Brain pericyte (primary cell): Measurements from ENCODE around the gene MS4A10.
"Not testable (repeated sequence)": the region's sequence is repeated elsewhere in the genome, so short reads cannot be mapped to it uniquely, and the experiment has no call there.

Source experiments
- DNase-seq: peaks from one replicate; pipeline ENCODE4 v3.0.0-alpha.2; 2012; ENCODE audit warnings: low read depth, low spot score

MS4A10 gene

DNA sequence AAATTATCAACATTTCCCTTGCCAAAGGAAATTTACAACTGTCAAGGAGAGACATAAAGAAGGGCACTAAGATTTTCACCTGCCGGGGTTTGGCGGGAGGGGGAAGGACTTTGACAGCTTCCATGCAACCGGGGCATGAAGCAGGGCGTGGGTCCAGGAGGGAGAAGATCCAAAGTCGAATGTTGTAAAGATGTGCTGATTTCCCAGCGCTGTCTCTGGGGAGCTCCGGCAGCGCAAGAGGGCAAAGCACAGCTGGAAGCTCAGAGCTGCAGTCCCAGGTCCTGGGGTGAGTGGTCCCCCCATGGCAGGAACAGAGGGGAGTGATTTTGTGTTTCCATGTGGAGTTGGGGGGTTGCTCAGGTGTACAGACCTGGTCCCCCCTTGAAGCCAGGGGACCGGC is at the start of gene MS4A10:
MS4A10 (plus strand) TSS at position 198 of the 400 bp plus-strand sequence. CDS start 5,003 bp downstream, outside the sequence.
- DNase-seq, result no peak

DNA sequence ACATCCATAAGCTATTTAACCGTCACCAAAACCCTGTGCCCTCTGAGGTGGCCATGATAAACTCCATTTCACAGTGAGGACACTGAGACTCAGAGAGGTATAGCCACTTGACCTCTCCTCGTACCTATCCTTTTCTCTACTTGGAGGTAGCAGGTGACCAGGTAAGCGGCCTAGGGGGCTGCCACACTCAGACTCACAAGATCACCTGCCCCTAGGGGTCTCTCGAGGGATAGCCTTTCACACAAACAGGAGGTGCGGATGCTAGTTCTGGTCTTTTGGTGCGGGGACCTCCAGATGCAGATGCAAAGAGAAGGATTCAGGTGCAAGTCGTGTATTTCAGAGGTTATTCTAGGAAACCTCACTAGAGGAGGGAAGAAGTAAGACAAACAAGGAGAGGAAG is 46.0 kb upstream of the MS4A10 start:
- no peak for DNase-seq

DNA sequence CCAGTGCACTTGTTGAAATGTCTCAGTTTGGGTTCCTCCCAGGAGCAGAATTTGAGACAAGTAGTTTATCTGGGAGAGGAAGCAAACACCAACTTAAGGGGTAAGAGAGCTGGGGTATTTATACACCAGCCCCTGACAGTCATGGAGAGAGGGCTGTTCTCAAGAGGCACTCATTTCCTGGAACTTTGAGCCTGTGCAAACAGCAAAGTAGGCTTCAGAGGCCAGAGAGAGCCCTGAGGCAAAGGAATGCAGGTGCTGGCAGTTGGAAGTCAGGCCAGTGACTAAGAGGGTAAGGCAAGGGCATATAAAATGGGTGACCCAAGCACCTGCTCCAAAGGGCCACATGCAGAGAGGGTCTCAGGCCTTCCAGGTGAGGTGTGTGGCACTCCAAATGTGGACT is 44.6 kb upstream of the MS4A10 start:
- DNase-seq, result no peak

DNA sequence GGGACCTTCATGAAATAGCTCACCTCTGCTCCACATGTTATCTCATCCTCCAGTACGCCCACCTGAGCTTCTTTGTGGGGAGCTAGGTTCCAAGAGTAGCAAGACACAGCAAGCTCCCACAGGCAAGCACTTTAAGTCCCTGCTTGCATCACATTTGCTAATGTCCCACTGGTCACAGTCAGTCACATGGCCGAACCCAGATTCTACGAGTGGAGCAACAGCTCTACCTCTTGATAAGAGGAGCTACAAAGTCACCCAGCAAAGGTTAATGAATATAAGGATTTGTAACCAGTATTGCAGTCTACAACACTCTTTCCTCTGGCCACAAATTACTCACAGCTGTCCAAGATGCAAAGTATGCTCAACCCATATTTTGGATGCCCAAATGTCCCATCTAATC is 43.7 kb upstream of the MS4A10 start:
- no peak for DNase-seq

DNA sequence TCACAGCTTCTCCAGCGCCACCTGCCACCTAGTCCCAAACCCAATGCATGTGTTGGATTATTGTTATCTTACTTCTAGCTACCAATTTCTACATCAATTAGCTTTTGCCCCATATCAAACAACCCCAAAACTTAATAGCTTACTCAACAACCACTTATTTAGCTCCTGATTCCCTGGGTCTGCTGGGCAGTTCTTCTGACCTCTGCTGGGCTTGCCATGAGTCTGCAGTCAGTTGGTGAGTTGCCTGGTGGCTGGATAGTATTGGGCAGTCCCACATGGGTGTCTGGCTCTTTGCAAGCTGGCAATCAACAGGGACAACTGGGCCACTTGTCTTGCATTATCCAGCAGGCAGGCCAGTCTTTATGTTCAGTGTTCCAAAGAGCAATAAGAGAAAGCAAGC is 42.1 kb upstream of the MS4A10 start:
- DNase-seq, result no peak

DNA sequence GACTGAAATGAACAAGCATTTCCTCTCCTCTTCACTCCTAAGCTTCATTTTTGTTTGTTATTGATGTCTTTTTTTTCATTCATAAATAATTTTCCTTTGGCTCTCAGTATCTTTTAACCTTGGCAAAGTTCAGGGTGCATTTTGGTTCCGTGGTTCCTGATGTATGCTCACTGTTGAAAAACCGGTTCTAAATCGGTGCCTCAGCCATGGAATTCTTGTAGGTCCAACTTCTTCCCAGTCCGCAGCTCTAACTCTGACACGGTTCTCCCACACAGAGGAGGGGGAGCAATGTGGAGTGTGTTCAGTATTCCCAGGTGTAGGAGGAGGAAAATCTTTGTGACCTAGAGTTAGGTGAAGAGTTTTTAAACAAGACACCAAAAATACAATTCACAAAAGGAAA is 41.0 kb upstream of the MS4A10 start:
- no peak for DNase-seq

DNA sequence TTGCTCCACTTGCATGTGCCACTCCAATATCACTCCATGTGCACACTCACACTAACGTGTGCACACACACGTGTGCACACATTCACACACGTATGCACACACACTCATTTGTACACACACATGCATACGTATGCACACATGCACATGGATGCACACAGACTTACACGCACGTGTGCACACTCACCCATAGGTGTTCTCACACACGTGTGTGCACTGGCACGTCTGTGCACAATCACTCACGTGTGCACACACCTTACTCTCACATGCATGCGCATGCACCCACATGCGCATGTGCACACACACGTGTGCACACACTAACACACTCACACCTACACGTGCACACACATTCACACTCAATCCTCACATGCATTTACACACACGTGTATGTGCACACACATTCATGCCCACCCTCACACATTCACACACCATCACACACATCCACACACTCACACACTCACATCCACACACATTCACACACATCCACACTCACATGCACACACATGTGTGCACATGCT is 37.7 kb upstream of the MS4A10 start:
- no peak for DNase-seq

DNA sequence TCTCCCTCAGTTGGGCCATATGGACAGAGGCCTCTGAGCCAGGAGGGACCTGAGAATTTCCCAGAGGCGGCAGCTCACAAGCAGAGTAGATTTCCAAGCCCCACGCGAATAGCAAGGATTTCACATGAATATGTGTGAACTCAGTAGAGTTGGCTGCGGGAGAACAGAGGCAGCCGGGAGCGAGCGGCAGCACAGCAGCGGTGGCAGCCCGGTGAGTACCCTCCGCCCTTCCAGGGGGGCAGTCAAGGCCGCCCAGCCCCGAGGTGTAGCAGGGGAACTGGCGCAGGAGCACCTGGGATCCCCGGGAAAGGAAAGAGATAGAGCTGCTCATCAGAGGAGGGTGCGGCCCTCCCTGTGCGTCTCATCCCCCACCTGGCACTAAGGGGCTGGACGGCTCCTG is 36.9 kb upstream of the MS4A10 start:
- DNase-seq, result no peak

DNA sequence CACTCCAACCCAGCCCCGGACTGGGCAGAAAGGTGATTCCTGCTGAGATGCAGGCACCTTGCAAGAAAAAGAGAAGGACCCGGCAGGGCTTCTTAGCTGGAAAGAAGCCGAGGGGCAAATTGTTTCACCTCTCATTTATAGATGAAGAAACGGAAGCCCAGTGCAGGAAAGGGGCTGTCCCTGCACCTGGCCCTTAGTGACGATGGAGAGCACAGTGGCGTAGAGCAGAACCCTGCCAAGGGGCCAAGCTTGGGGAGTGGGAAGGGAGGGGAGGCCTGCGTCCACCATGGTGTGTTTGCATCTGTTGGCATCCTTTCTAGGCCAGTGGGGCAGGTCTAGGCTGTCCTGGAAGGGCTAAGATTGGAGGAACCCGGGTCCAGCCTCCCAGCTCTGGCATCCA is 36.3 kb upstream of the MS4A10 start:
- DNase-seq, result no peak

DNA sequence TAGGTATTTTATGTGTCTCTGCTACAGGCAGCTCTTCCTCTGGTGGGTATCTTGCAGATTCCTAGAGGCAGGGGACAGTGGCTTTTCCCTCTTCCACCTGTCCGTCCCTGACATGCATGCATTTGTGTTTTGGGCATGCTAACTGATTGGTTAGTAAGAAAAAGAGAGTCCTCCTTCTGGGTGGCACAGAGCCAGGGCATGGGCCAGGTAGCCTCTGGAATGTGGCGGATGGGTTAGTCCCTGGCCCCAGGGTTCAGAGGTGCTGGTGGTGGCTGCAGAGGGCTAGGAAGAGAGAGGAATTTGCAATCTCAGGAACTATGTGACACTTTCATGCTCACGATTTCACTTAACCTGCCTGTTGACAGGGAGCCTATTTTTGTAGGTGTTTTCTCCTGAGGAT is 34.2 kb upstream of the MS4A10 start:
- no peak for DNase-seq

DNA sequence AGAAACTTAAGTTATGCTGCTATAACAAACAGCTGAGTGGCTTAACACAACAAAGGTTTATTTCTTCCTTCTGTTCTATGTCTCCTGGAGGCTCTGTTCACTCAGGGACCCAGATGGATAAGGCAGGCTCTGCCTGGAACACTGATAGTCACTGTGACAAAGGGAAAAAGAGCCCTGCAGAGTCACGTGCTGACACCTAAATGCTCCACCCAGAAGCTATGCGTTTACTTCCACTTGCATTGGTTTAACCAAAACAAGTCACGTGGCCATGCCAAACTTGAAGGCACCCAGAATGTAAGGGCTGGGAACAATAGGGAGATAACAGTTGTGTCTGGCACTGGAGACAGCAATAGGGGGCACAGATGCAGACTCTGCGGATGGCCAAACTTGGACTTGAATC is 31.8 kb upstream of the MS4A10 start:
- DNase-seq, result no peak

DNA sequence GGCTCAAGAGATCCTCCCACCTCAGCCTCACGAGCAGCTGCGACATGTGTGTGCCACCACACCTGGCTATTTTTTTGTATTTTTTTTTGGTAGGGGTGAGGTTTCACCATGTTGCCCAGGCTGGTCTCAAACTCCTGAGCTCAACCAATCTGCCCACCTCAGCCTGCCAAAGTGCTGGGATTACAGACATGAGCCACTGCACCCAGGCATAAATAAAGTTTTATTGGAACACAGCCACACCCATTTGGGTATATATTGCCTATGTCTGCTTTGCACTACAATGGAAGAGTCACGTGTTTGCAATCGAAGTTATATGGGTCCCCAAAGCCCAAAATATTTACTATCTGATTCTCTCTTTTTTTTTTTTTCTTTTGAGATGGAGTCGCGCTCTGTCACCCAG is 30.2 kb upstream of the MS4A10 start:
- no peak for DNase-seq

DNA sequence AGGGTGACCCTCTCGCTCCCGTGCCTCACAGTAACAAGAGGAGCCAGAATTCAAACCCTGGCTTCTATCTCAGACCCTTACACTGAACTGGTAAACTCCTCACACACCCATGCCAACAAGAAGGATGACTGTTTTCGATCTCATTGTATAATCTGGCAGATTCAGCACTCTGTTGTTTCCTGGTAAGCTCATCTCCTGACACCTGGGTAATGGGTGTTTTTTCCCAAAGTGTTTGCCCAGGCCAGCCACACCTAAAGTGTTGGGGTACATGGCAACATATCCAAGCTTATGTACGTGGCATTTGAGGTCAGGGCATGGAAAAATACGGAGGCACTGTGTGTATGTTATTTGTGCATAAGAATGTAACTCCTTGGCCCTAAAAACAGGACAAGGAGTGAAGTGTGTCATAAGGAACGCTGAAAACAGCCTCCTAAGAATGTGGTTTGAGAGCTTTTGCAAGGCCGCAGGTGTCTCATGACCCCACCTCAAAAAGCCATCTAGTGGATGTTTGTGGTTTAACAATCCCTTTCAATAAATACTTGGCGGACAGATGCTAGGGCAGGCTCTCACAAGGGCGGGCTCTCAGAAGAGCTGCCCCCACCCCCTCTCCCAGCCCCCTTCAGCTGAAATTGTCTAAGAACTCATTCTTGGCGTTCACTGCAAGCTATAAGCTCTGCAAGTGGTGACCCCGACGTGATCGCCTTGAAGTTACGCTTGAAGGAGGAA is 28.7 kb upstream of the MS4A10 start, which contains the start of gene MS4A15:
MS4A15 (plus strand) TSS at position 561 of the 726 bp plus-strand sequence. CDS start 6,867 bp downstream, outside the sequence.
- DNase-seq, result no peak

DNA sequence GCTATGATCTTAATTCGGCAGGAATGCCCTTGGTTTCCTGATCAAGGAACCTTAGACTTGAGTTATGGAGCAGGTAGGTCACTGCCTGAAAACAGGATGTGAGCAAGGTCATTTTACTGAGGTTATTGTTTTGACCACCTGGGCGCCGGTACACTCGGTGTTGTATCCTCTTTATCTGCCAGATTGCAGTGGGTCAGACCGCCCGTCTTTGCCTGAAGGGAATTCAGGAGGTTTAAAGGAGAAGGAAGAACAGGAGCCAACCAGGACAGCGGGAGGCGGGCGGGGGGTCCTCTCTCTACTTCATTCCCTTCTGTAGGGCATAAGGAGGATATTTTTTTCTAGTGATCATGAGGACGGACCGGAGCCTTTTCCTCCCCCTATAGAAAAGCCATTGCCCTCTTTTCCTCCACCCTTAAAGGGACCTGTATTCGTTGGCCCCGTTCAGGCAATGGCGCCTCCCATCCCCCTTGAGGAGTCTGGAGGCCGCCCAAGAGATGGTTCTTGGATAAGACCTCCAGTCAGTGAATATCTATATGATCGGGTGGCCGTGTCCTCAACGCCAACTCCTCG is 27.8 kb upstream of the MS4A10 start:
- no peak for DNase-seq

DNA sequence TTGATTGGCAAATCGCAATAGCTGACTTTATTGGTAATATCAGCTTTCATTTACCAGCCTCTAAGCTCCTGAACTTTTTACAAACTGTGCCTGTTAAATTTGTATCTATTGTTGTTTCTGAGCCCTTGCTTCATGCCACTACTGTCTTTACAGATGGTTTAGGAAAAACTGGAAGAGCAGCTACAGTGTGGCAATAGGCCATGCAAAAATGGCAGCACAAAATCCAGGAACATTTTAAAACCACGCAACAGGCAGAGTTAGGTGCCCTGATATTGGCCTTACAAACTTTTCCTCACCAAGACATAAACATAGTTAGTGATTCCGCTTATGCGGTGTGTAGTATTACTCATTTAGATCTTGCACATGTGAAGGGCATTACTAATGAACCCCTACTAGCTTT is 26.5 kb upstream of the MS4A10 start:
- not testable (repeated sequence) for DNase-seq

DNA sequence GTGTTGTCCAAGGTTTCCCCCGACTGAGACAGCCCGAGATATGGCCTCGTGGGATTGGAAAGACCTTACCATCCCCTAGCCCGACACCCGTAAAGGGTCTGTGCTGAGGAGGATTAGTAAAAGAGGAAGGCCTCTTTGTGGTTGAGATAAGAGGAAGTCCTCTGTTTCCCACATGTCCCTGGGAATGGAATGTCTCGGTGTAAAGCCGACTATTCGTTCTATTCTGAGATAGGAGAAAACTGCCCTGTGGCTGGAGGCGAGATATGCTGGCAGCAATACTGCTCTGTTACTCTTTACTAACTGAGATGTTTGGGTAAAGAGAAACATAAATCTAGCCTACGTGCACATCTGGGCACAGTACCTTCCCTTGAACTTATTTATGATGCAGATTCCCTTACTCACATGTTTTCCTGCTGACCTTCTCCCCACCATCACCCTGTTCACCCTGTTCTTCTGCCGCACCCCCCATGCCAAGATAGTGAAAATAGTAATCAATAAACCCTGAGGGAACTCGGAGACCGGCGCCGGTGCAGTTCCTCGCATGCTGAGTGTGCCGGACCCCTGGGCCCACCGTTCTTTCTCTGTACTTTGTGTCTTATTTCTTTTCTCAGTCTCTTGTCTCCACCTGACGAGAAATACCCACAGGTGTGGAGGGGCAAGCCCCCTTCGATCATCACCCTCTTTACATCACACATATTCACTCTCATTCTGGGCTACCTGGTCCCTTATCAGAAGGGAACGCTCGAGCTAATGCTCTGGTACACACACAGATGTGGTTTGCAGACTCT is 25.5 kb upstream of the MS4A10 start:
- DNase-seq, result not testable (repeated sequence)

DNA sequence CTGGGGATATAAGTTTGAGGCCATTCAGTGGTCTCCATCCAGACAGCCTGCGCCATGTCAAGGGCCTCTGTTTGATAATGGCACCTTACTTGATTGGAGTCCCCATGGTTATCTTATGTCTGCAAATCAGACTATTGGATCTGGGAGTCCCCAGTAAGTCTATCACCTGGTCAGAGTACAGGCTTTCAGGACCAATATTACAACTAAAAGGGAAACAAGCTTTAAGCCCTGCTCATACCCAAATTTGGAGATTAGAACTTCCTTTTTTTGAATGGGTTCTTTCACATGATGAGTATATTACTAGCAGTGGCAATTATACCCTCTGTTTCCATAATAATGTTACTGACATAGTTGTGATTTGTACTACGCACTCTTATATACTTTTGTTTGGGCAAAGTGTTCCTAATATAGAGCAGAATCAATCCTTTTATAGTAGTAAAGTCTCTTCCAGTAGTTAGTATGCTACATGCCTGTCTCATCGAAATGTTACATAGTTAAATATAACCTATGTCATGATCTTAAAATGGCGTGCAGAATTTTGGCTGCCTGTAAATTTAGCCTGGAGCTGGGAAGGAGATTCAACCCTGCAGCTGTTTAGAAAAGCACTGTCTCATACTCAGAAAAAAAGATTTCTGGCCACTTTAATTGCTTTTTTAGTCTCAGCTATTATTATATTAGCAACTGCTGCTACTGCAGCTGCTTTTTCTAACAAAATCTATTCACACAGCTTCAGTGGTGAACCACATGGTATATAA is 23.5 kb upstream of the MS4A10 start:
- DNase-seq, result no peak

DNA sequence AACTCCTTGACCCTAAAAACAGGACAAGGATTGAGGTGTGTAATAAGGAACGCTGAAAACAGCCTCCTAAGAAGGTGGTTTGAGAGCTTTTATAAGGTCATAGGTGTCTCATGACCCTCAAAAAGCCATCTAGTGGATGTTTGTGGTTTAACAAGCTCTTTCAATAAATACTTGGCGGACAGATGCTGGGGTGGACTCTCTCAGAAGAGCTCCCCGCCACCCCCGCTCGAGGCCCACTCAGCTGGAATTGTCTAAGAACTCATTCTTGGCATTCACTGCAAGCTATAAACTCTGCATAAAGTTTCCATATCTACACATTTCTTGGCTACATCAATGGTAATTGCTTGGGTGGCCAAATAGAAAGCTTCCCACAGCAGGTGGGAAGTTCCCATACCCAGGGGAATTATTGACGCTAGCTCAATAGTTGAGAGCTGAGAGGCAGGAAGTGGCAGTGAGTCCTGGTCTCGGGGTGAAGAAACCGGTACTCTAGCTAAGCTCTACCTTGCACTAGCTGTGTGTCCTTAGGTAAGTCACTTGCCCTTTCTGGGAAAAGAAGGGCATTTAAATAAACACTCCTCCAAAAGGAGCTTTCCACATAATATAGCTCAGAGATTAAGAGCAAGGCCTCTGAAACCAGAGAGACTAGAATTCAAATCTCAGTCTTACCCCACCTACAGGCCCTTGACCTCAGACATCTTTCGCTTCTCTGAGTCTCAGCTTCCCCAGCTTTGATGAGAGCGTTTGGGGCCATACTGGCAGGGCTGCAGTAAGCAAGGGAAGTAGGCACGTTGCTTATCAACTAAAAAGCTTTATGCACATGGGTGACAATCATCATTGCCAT is 22.1 kb upstream of the MS4A10 start:
- DNase-seq, result no peak

DNA sequence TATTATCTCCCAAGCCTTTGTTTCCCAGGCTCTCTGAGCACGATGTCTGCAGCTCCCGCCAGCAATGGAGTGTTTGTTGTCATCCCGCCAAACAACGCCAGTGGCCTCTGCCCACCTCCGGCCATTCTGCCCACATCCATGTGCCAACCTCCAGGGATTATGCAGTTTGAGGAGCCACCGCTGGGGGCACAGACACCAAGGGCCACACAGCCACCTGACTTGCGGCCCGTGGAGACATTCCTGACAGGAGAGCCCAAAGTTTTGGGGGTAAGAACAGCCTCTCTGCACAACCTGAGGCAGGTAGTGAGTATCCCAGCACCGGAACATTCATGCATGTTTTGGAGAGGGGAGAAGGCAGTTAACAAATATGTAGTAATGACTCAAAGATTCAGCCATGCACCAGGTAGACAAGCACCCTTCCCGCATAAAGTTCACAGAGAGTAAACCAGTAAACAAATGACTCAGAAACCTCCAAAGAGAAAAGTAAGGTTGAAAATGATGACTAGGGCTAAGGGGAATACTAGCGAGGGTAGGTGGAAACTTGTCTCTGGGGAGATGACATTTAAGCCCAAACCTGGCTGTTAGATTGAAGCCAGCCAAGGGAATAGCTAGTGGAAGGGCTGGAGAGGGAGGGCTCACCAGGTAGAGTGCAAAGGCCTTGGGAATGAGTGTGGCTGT is 21.3 kb upstream of the MS4A10 start:
- DNase-seq, result no peak

DNA sequence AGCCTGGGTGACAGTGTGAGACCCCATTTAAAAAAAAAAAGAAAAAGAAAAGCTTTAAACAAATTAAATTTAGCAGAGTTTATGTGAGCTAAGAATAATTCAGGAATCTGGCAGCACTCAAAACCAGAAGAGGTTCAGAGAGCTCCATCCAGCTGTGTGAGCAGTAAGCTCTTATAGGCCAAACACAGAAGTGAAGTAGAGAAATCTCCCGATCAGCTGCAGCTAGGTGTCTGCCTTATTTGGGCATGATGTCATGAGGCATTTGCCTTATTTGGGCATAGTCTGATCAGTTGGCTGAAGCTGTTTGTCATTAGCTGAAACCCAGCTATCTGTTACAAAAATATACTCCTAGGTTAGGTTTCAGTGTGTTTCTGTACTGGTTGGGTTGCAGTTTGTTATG is 20.3 kb upstream of the MS4A10 start:
- DNase-seq, result no peak
